ENCODE results near the gene SLC9A8.

The SLC9A8 gene

DNA sequence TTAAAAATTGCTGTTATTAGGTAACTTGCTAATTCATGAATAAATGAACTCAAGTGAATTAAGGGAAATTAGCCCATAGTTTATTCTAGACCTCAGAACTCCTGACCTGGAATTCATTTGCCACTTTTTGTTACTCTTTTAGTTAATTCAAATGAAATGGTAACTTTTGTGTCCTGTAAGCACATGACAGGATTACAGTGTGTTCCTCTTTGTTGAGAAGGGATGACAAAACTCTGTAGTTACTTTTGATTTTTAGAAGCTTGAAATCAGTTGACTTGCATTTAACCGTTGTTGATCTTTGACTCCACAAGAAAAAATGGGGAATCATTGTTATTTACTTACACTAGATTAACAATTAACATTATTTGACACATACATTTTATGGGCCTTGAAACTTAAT is 6.2 kb downstream of the SLC9A8 start:
- POLR2A ChIA-PET, result interaction anchor here (0.7 kb wide), 2 partner anchors 44 to 1615 kb away, joined by 5 to 6 read pairs; no protein-coding TSS in a partner anchor
- H3K36me3 ChIP-seq (ENCODE audit: control insufficient read depth in 2 of 2, insufficient read depth in 1 of 2, low read length in 2 of 2), result peaks cover 39 to 70% of the 10 kb centered on the region in 2 experiments
- no peak overlapping the region for H3K27ac ChIP-seq (ENCODE audit: extremely low read depth, low read depth, low read length)
- CTCF ChIA-PET, result no interaction called here
- H3K9me3 ChIP-seq (ENCODE audit: control insufficient read depth, insufficient read depth, low read depth, low read length), result no peaks in the 10 kb centered on the region
- no peak overlapping the region for H3K4me3 ChIP-seq (ENCODE audit: low read depth, low read length)
- H3K4me1 ChIP-seq (ENCODE audit: control insufficient read depth, insufficient read depth, low read length), result no peaks in the 10 kb centered on the region
- TF ChIP-seq ZNF366 (tag by site-specific recombination; conservative IDR thresholded peaks at IDR 0.05) (no peak), ZNF501 (tag by site-specific recombination; IDR thresholded peaks at IDR 0.05) (no peak)

DNA sequence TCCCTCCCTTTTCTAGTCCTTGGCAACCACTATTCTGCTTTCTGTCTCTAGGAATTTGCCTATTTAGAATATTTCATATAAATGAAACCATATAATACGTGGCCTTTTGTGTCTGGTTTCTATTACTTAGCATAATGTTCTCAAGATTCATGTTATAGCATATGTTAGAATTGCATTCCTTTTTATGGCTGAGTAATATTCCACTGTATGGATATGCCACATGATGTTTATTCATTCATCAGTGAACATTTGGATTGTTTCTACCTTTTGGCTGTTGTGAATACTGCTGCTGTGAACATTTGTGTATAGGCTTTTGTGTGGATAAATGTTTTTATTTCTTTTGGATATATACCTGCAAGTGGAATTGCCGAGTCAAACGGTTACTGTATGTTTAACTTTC is 7.1 kb downstream of the SLC9A8 start:
- Histone ChIP-seq H3K27ac (ENCODE audit: extremely low read depth, low read depth, low read length) (no peak overlapping the region), H3K9me3 (ENCODE audit: control insufficient read depth, insufficient read depth, low read depth, low read length) (no peaks in the 10 kb centered on the region), H3K4me1 (ENCODE audit: control insufficient read depth, insufficient read depth, low read length) (no peaks in the 10 kb centered on the region), H3K4me3 (ENCODE audit: low read depth, low read length) (no peak overlapping the region), H3K36me3 (ENCODE audit: control insufficient read depth in 2 of 2, insufficient read depth in 1 of 2, low read length in 2 of 2) (peaks cover 39 to 76% of the 10 kb centered on the region in 2 experiments)
- POLR2A ChIA-PET, result no interaction called here
- TF ChIP-seq KLF9 (tag by site-specific recombination; IDR thresholded peaks at IDR 0.05; ENCODE audit: low read depth) (no peak), ZNF549 (tag by site-specific recombination; IDR thresholded peaks at IDR 0.05) (no peak), HIC1 (tag by site-specific recombination; IDR thresholded peaks at IDR 0.05) (no peak), RBAK (tag by site-specific recombination; IDR thresholded peaks at IDR 0.05) (no peak), ZNF146 (tag by site-specific recombination; IDR thresholded peaks at IDR 0.05) (peak; percentile 95)
- CTCF ChIA-PET, result no interaction called here

DNA sequence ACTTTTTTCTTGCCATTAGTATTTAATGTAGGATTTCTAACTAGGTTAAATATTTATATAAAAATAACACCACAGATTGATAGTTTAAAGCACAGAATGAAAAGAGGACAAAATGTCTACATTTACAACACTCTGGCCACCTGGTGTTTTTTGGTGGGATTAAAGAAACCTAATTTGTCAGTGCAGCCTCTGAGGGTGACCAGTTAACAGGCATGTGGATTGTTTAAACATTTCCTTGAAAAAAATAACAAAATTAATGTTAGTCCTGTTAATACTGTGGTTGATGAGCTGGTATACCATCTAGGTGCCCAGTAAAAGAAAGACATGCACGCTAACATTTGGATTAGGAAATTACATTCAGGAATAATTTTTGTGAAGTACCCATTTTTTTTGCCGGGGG is 8.8 kb downstream of the SLC9A8 start:
- ChIA-PET CTCF (interaction anchor here (0.8 to 1.4 kb wide), 2 partner anchors 25 to 66 kb away, joined by 5 read pairs; no protein-coding TSS in a partner anchor), POLR2A (no interaction called here)
- no peak overlapping the region for H3K4me3 ChIP-seq (ENCODE audit: low read depth, low read length)
- H3K27ac ChIP-seq (ENCODE audit: extremely low read depth, low read depth, low read length), result no peak overlapping the region
- peaks cover 25 to 74% of the 10 kb centered on the region in 2 experiments for H3K36me3 ChIP-seq (ENCODE audit: control insufficient read depth in 2 of 2, insufficient read depth in 1 of 2, low read length in 2 of 2)
- no peaks in the 10 kb centered on the region for H3K4me1 ChIP-seq (ENCODE audit: control insufficient read depth, insufficient read depth, low read length)
- TF ChIP-seq ZNF585B (tag by site-specific recombination; IDR thresholded peaks at IDR 0.05), result no peak
- TF ChIP-seq ZNF677 (tag by site-specific recombination; IDR thresholded peaks at IDR 0.05), result no peak
- no peak for TF ChIP-seq ZNF664 (tag by site-specific recombination; IDR thresholded peaks at IDR 0.05)
- TF ChIP-seq ZNF311 (tag by site-specific recombination; IDR thresholded peaks at IDR 0.05; ENCODE audit: borderline replicate concordance), result no peak
- TF ChIP-seq ZNF26 (tag by site-specific recombination; IDR thresholded peaks at IDR 0.05), result no peak
- no peak for TF ChIP-seq ZNF114 (tag by site-specific recombination; IDR thresholded peaks at IDR 0.05)
- no peak for TF ChIP-seq ZNF571 (tag by site-specific recombination; IDR thresholded peaks at IDR 0.05)
- no peak for TF ChIP-seq AEBP2 (tag by site-specific recombination; IDR thresholded peaks at IDR 0.05; ENCODE audit: borderline replicate concordance)
- no peak for TF ChIP-seq ZNF600 (tag by site-specific recombination; IDR thresholded peaks at IDR 0.05)
- TF ChIP-seq GLIS1 (tag by site-specific recombination; IDR thresholded peaks at IDR 0.05), result no peak
- TF ChIP-seq, protein P1, sequence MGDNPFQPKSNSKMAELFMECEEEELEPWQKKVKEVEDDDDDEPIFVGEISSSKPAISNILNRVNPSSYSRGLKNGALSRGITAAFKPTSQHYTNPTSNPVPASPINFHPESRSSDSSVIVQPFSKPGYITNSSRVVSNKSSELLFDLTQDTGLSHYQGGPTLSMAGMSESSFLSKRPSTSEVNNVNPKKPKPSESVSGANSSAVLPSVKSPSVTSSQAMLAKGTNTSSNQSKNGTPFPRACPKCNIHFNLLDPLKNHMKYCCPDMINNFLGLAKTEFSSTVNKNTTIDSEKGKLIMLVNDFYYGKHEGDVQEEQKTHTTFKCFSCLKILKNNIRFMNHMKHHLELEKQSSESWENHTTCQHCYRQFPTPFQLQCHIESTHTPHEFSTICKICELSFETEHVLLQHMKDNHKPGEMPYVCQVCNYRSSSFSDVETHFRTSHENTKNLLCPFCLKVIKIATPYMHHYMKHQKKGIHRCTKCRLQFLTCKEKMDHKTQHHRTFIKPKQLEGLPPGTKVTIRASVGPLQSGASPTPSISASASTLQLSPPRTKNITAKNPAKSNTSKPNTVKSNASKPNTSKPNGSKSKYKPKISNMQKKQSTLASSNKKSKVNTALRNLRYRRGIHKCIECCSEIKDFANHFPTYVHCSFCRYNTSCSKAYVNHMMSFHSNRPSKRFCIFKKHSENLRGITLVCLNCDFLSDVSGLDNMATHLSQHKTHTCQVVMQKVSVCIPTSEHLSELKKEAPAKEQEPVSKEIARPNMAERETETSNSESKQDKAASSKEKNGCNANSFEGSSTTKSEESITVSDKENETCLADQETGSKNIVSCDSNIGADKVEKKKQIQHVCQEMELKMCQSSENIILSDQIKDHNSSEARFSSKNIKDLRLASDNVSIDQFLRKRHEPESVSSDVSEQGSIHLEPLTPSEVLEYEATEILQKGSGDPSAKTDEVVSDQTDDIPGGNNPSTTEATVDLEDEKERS (tag by site-specific recombination; IDR thresholded peaks at IDR 0.05), result no peak
- no peak for TF ChIP-seq ZSCAN16 (tag by site-specific recombination; IDR thresholded peaks at IDR 0.05)
- no peak for TF ChIP-seq ZNF830 (tag by site-specific recombination; IDR thresholded peaks at IDR 0.05; ENCODE audit: low read depth)
- H3K9me3 ChIP-seq (ENCODE audit: control insufficient read depth, insufficient read depth, low read depth, low read length), result no peaks in the 10 kb centered on the region

Data from HEK293 (cell line).